CD4-positive, alpha-beta T cell treated with Interleukin-2 at 100 ng/mL for 4 hours (primary cell): ENCODE data around the gene SLC43A1.
"Not testable (repeated sequence)": the region's sequence is repeated elsewhere in the genome, so short reads cannot be mapped to it uniquely, and the experiment has no call there.

Source experiments
- DNase-seq: peaks from one replicate; pipeline ENCODE4 v3.0.0-alpha.2; 2020; ENCODE audit warnings: low spot score

SLC43A1 gene

DNA sequence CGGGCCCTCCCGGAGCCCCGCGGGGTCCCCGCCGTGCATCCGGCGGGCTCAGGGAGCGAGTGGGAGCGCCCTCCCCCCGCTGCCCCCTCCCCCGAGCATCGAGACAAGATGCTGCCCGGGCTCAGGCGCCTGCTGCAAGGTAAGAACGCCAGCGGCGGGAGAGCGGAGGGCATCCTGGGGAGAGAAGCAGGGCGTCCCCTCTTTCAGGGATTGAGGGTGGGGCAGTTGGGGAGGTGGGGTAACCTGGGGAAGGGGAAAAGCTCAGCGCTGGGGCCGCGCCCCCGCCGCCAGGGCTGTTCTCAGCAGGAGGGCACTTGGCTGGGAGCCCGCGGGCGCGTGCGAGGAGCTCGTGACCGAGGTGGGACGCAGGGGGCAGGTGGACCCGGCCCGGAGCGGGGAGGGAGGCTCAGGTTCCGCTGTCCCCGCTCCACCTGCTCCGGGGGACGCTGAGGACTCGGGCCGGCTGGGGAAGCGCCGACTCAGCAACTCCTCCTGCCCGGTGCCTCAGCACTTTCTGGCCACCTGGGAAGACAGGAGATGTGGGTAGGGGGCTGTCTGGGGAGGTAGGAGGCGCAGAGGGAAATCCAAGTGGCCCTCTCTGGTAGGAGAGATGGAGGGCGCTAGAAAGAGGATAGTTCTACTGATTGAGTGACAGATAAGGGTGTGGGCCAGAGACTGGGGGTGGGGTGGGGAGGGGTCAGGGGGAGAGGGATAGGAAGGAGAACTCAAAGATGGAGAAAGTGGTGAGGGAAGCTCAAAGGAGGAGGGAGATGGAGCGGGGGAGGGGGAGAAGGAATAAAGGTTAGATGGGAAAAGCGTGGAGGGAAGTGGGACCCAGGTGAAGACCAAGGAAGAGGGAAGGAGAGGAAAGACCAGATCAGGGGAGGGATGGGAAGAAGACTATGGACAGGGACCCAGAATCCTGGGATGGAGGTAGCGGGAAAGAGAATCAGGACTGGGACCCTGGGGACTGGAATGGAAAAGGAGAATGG lies 54.4 kb downstream of the SLC43A1 start:
- no peak for DNase-seq

DNA sequence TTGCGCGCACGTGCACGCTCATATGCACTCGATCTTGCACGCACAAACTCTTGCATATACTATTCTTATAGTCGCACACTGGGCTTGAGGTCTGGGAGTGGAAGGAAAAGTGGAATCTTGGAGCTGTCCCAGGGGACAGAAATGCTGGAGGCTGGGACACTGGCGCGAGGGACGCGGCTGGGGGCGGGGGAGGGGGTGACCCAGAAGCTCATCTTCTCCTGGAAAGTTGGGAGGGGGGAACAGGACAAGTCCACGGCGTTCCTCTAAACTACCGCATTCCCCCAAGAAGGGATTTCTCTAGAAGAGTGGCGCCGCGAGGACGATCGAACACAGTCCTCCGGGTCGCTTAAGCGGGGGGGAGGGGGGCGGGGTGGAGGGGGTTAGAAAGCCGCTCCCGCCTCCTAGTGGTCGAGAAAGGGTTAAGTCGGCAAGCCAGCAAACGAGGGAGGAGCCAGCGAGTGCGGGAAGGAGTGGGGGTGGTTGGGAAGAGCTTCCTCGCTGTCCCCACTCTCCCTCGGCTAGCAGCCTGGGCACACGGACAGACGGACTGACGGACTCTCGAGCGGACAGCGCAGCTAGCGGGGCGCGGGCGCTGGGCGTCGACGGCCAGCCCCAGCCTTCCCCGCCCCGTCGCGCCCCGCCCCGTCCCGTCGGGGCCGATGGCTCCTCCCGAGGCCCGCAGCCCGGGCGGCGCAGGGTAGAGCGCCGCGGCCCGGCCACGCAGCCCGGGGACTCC lies 55.3 kb downstream of the SLC43A1 start, which contains the start of gene RTN4RL2:
TSS of gene RTN4RL2 (plus strand) at position 507 of the 736 bp plus-strand sequence. CDS start 338 bp downstream, outside the sequence.
- DNase-seq = peak; percentile 20

- DNase-seq = peak; percentile 18
These were observed 56.1 kb downstream of the SLC43A1 start for GRCh38 chr11:57459164-57460021.

DNA sequence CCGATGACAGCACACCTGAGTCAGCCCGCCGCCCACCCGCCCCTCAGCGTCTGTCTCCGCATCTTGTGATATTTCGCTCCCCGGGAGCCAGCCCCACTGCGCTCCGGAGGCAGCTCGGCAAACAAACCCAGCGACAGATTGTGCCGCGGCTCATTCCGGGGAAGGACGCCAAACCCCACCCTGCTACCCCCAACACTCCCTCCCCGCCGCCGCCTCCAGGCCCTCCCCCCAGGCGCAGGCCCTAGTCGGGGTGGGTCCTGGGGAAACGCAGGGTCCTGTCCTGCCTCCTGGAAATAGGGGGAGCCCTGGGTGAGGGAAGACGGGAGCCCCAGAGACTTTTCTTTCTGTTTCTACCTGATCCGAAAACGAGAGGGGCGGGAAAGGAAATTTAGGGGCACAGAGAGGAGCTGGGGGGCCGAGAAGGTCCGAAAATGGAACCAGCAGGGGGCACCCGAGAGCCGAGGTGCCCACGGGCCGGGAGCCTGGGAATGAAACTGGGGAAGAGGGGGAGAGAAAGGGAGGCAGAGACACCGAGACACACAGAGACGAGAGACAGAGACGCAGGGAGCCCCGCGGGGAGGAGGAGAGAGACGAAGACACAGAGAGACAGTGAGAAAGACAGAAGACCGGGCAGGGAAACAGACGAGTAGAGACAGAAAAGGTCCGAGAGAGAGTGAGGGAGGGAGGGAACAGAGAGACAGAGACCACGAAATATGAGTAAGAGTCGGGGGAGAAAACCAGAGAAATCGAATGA lies 56.9 kb downstream of the SLC43A1 start:
- peak; percentile 40 for DNase-seq

- DNase-seq = no peak
These were observed 57.5 kb downstream of the SLC43A1 start for GRCh38 chr11:57458060-57458409.

GRCh38 chr11:57457643-57458023 lies 57.9 kb downstream of the SLC43A1 start:
- no peak for DNase-seq

DNA sequence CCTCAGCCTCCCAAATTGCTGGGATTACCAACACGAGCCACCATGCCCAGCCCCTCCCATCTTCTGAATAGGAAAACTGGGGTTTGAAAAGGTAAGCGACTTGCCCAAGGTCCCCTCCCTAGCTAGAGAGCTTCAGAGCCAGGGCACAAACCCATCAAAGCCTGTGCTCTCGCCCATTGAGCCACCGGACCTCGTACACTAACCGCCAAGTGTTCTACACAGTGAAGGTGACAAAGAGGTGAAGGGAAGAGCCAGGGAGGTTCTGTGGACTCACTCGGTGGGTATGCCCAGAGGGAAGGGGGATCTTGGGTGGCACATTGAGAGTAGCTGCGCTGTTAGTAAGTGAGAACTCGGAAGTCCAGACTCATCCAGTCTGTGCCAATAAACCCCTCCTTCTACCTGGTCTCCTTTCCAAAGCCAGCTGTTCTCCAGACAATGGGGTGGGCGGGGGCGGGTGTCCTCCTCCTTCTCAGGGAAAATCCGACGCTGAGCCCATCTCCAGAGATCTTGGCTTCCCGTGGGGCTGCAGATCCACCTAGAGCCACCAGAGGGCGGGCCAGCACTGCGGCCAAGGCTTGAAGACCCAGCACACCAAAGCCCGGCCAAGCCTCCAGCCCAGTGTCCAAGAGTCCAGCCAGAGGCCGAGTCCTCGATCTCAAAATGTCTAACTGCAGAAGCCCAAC lies 58.4 kb downstream of the SLC43A1 start:
- peak; percentile 76 for DNase-seq

DNA sequence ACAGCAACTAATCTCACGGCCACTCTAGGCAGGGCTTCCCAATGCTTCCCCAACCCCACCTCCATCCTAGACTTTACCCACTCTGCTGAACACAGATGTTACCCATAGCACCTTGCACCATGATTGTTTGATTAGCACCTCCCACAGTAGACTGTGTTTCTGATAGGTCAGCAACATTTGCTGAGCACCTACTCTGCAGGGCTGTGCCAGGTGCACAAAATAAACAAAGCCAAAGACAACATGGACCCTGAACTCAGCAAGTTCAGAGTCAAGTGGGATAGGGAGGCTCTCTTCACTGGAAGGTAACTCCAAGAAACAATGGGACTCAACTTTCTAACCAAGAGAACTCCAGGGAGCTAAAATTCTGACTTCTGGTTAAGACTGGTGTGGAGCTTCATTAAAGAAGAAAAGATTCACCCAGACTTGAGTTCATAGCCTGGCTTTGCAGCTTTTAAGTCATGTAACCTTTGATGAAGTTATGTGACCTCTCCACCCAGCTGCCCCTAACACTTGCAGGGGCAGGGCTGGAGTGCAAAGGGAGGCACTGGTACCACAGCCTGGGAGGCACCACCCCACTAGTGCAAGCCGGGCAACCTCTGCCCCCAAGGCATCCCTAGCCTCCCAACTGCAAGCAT lies 61.8 kb downstream of the SLC43A1 start:
- no peak for DNase-seq

DNA sequence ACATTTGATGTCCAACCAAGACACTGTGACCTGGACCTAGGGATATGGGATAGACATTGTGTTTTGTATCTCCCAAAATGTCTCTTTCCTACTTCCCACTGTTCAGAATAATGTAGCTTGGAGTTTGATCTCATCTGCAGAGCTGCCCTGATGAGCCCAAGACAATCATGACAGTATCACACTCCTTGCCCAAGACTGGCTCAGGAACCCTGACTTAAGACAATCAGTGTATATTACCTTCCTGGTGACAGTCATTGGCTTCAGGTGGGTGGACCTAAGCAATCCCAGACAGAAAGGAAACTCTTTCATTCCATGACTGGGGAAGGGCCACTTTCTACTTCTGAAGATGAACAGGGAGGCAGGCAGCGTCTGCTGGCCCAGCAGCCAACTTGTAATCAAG lies 69.4 kb downstream of the SLC43A1 start:
- DNase-seq = no peak

DNA sequence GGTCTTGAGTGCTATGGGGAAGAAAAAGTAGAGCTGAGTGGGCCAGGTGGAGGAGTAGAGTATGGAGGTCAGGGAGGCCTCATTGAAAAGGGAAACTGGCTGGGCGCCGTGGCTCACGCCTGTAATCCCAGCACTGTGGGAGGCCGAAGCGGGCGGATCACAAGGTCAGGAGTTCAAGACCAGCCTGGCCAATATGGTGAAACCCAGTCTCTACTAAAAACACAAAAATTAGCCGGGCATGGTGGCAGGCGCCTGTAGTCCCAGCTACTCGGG lies 70.4 kb downstream of the SLC43A1 start:
- not testable (repeated sequence) for DNase-seq

DNA sequence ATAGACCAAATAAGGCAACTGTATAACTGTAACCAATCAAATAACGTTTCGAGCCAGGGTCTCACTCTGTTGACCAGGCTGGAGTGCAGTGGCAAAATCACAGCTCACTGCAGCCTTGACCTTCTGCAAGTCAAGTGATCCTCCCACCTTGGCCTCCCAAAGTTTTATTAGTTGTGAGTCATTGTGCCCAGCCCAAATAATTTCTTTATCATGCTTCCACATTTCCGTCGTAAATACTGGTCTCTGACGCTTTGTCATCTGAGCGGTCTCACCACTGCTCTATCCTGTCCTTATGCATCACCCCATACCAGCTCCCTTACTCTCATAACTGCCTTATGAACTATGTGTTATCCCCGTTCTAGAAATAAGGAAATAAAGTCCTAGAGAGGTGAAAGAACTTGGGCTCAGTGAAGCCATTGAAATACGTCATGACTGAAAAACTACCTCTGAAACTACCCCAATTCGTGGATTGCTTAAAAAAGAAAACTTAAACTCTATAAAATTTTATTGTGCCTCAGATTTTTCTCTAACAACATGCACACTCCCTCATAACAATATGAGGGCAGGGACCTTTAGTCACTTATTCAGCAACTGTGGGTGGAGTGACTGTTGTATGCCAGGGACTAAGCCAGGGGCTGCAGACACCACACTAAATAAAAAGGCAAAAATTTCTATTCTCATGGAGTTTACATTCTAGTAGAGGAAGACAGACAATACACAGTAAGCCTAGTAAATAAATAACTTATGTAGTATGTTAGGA lies 71.0 kb downstream of the SLC43A1 start:
- no peak for DNase-seq

DNA sequence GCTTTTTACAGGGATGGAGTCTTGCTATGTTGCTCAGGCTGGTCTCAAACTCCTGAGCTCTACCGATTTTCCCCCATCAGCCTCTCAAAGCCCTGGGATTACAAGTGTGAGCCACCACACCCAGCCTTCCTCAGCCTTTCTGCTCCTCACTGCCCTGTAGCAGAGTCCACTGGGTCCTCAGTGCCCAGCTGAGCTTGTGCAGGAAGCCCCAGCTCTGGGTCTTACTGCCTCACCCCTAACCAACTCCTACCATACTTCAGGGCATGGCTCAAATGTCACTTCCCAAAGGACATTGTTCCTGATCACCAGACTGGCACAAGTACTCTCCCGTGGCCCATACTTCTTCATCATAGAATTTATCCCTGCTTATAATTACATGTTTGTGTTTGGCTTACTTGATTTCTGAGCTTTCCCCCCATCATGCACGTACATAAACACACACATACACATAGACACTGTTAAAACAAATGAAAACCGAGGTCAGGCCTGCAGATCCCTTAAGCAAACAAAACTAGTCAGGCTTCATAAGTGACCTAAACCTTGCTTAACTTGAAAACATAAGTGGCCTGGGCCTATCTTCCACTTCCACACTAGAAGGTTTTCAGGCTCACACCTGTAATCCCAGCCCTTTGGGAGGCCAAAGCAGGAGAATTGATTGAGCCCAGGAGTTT lies 74.6 kb downstream of the SLC43A1 start:
- no peak for DNase-seq

DNA sequence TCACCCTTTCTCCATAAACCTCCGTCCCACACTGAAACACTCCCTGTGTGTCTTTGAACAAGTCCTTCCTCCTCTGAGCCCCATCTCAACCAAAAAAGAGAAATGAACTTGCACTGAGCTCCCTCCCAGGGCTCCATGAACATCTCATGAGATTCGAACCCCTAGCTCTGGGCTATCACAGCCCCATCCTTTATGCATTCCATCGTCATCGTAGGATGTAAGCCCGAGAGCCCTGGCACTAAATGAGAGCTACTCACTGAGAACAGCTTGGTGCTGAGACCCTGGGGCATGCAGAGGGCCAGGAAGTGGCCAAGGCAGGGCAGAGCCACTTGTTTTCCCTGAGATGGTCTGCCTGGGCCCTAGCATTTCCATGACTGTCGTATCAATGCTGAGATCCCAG lies 75.7 kb downstream of the SLC43A1 start:
- DNase-seq = no peak

DNA sequence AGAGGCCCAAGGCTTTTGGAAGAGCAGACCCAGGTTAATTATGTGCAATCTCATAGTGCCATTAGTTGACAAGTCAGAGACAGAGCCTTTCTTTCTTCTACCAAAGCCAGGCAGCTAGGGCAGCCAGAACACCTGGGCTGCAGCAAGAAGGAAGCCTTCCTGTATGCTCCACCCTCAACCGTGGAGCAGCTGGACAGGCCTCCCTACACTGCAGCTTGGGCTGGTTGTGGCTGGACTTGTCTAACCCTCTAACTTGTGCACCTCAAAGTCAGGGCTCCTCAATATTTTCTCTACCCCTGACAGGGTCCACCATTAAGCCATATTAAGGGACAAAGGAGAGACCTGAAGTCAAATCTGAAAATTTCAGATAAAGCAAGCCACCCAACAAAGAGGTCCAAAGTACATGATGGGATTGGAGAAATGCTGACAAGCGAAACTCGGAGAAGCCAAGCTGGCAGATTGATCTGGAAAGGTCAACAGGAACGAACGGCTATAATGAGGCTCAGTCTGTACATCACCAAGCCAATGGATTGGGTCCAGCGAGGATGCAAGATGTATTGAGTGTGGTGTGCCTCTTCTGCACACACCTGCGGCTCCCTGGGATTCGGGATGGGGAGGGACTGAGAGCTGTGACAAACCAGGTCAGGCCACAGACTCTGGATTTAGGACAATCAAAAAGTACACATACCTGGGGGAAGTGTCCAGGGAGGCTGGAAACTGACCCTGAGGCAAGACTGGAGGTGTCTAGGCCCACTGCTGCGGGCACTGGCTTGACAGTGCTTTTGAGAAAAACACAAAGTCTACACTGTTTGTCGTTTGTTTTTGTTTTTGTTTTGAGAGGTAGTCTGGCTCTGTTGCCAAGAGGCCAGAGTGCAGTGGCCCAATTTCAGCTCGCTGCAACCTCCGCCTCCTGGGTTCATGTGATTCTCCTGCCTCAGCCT lies 76.9 kb downstream of the SLC43A1 start:
- DNase-seq = no peak

DNA sequence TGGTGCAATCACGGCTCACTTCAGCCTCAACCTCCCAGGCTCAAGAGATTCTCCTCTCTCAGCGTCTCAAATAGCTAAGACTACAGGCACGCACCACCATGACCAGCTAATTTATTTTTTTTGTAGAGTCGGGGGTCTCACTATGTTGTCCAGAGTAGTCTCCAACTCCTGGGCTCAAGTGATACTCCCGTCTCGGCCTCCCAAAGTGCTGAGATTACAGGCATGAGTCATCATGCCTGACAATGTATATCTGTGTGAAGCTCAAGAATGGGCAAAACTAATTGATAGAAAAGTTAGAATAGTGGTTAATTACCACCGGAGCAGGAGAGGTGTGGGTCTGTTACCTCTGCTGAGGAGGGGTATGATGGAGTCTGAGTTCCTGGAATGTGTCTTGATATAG lies 79.5 kb downstream of the SLC43A1 start:
- no peak for DNase-seq

DNA sequence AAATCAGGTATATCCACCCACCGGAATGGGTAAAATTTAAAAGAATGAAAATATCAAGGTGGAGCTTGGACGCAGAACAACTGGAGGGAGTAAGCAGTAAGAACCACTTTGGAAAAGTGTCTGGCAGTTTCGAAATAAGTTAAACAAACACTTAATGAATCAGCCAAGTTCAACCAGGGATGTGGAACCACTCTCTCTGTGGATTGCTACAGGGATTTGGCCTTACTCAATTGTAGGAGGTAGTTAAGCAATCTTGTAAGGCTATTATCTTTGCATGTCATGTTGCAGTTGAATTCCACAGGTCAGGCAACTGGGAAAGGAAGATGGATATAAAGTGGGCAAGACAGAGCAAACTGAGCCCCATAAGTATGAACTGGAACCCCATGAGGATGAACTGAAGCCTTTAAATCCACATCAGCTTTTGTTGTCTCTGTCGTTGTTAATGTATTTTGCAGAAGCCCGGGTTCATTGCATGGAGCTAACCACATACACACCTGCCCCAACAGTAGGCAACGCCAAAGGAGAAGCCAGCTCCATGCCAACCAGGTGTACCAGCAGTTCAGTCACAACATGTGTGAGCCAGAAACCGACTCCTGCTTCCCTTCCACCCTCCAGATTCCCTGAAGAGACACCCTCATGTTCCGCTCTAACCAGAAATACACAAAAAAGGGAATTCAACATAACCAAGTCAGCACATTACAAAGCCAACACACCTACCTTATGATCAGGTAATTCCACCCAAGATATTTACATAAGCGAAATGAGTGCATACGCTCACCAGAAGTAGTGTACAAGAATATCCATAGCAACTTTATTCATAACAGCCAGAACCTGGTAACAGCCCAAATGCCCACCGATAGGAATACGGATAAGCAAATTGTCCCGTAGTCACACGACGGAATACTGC lies 80.6 kb downstream of the SLC43A1 start:
- no peak for DNase-seq
